ENCODE data around the gene KCNIP3. TPM values are rescaled to one million over a fixed set of nuclear protein-coding genes. Genes with fewer than 3 reads are reported as not detected.

KCNIP3 gene
- total and polyA plus RNA-seq, 8 donors = 3.2 to 12.6 (median 7.7) TPM

DNA sequence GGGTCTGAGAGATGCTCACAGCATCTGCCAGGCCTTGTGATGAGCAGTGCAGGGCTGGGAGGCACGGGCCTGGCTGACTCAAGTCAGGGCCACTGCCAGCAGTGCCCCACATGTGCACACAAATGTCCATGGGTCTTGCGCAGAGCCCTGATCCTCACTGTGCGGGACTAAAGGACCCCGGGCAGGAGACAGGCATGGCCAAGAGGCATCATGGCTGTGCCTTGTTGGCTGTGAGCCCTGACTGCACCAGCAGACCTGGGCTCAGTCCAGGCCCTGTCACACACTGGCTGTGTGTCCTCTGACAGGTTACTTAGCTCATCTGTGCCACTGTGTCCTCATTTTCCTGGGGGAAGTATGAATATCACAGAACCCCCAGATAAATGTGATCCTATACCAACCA is 4.0 kb downstream of the KCNIP3 start:
- Histone ChIP-seq H3K9me3 (no peaks in the 10 kb centered on the region), H3K4me3 (no peak overlapping the region), H3K36me3 (no peaks in the 10 kb centered on the region), H3K27me3 (peaks cover 0 to 52% of the 10 kb centered on the region in 2 donors), H3K4me1 (no peaks in the 10 kb centered on the region), H3K27ac (no peak overlapping the region)
- DNase-seq (no peak), ATAC-seq (no peak)
- TF ChIP-seq, protein P1, sequence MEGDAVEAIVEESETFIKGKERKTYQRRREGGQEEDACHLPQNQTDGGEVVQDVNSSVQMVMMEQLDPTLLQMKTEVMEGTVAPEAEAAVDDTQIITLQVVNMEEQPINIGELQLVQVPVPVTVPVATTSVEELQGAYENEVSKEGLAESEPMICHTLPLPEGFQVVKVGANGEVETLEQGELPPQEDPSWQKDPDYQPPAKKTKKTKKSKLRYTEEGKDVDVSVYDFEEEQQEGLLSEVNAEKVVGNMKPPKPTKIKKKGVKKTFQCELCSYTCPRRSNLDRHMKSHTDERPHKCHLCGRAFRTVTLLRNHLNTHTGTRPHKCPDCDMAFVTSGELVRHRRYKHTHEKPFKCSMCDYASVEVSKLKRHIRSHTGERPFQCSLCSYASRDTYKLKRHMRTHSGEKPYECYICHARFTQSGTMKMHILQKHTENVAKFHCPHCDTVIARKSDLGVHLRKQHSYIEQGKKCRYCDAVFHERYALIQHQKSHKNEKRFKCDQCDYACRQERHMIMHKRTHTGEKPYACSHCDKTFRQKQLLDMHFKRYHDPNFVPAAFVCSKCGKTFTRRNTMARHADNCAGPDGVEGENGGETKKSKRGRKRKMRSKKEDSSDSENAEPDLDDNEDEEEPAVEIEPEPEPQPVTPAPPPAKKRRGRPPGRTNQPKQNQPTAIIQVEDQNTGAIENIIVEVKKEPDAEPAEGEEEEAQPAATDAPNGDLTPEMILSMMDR (IDR thresholded peaks at IDR 0.05) = no peak
- intact Hi-C loops (cut with DNase I) = no loop called here

DNA sequence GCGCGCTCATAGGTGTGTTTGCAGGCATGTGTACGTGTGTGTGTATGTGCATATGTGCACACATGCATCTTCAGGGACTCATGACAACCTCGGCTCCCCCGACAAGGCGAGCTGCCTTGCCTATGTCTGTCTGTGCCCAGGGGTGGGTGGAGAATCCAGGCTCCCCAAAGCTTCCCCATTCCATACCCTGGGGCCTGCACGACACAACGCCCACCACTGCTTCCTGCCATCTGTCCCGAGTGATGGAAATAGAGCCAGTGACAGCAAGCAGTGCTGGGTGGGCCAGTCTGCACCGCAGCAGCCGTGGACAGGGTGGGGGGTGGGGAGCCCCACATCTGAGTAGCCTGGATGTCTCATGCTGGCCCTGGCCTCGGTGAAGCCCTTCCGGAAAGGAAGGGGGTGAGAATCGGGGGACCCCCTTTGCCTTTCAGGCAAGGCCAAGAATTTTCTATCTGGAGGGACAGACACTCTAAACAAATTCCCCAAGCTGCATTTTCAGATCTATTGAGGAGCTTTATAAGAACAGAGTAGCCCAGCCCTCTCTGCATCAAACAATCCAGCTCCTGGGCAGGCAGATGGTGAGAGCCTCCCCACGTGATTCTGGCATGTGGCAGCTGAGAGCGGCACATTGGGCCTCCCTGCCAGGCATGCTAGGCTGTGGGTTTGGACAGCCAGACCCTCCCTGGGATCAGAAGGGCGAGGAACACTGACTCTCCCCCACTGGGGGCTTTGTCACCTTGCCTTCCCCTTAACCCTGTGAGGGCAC is 4.9 kb downstream of the KCNIP3 start:
- Histone ChIP-seq H3K4me3 (no peak overlapping the region), H3K36me3 (no peaks in the 10 kb centered on the region), H3K4me1 (no peaks in the 10 kb centered on the region), H3K27ac (no peak overlapping the region), H3K27me3 (peaks cover 0 to 45% of the 10 kb centered on the region in 2 donors), H3K9me3 (no peaks in the 10 kb centered on the region)
- TF ChIP-seq, protein P1 (IDR thresholded peaks at IDR 0.05) = no peak
- intact Hi-C loops (cut with DNase I) = no loop called here
- no peak for ATAC-seq
- DNase-seq = no peak

DNA sequence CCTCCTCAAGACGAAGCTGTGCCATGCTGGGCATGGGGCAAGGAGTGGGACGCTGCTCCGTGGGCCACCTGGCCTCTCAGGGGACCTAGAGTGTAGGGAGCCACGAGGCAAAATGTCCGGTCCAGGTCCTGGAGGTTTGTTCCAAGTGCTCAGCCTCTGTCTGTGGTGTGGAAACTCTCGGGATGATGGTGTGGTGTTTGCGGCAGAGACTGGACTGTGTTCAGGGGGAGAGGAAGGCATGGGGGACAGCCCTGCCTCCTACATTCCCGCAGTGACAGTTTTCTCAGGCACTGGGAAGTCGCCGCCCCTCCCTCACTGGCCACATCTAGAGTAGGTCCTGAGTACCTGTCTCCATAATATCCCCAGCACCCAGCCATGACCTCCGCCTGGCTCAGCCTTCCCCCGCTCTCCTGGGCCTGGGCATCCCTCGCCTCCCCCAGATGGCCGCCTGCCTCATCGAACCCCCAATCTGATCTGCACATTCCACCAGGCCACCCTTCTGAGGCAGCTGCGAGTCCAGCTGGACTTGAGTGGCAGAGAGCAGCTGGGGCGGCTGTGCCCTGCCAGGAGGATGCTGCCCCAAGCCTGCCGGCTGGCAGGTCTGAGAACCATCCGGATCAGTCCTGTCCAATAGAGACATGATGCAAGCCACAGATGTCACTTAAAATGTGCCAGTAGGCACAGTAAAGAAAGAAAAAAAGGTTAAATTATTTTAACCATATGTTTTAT is 6.2 kb downstream of the KCNIP3 start:
- intact Hi-C loops (cut with DNase I) = no loop called here
- Histone ChIP-seq H3K36me3 (no peaks in the 10 kb centered on the region), H3K27ac (no peak overlapping the region), H3K4me3 (no peak overlapping the region), H3K9me3 (no peaks in the 10 kb centered on the region), H3K4me1 (no peaks in the 10 kb centered on the region), H3K27me3 (peaks cover 0 to 33% of the 10 kb centered on the region in 2 donors)
- ATAC-seq (no peak), DNase-seq (no peak)
- TF ChIP-seq, protein P1 (IDR thresholded peaks at IDR 0.05) = no peak

GRCh38 chr2:95305380-95306061 is 8.4 kb downstream of the KCNIP3 start:
- ATAC-seq (peak; percentile 77), DNase-seq (peak in 1 of 4 donors; percentile 59)
- Histone ChIP-seq H3K4me3 (no peak overlapping the region), H3K9me3 (no peaks in the 10 kb centered on the region), H3K27me3 (peaks cover 0 to 11% of the 10 kb centered on the region in 2 donors), H3K27ac (peak overlapping the region in 1 of 2 donors; percentile 1), H3K4me1 (no peaks in the 10 kb centered on the region), H3K36me3 (no peaks in the 10 kb centered on the region)
- intact Hi-C loops (cut with DNase I) = no loop called here
- TF ChIP-seq, protein P1 (IDR thresholded peaks at IDR 0.05) = no peak

Measured in left lung (tissue), 10 donors.